Measurements from ENCODE around the gene SLC15A1. TPM values are rescaled to one million over a fixed set of nuclear protein-coding genes. Genes with fewer than 3 reads are reported as not detected.

Gene SLC15A1, protein sequence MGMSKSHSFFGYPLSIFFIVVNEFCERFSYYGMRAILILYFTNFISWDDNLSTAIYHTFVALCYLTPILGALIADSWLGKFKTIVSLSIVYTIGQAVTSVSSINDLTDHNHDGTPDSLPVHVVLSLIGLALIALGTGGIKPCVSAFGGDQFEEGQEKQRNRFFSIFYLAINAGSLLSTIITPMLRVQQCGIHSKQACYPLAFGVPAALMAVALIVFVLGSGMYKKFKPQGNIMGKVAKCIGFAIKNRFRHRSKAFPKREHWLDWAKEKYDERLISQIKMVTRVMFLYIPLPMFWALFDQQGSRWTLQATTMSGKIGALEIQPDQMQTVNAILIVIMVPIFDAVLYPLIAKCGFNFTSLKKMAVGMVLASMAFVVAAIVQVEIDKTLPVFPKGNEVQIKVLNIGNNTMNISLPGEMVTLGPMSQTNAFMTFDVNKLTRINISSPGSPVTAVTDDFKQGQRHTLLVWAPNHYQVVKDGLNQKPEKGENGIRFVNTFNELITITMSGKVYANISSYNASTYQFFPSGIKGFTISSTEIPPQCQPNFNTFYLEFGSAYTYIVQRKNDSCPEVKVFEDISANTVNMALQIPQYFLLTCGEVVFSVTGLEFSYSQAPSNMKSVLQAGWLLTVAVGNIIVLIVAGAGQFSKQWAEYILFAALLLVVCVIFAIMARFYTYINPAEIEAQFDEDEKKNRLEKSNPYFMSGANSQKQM
- total RNA-seq (not detected), polyA plus RNA-seq (not detected), total RNA-seq (0 to 0.15 (median 0) reads per million in 6 experiments)

DNA sequence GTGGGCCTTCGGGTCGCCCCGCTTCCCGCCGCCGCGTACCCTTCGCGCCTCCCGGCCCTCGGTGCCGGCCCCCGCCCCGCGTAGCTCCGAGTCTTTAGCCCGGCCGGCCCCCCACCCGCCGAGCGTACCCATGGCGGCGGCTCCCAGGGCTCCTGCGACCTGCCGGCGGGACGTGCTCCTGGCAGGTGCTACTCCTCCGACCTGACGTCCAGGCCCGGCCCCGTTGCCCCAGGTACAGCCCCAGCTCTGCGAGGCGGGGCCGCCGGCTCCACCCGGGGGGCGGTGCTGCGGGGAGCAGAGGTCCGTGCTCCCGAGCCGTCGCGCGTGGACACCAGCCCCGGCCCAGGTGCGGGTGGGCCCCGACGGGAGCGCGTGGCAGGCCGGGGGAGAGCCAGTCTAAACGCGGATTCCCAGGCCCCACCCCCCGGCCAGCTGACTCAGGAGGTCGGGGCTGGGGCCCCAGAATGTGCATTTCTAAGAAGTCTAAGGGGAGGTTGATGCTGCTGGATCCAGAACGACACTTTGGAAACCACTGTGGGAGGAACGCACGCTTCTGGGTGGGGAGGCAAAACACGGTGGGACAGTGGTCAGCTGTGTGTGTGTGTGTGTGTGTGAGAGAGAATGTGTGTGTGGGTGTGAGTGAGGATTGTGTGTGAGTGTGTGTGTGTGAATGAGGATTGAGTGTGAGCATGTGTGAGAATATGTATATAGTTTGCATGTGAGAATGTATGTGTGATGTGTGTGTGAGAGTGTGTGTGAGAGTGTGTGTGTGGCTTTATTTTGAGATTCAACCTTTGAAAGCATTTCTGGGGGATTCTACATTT, at the start of gene SLC15A1:
Gene SLC15A1 (minus strand): TSS at position 206 of the 824 bp plus-strand sequence. CDS start 74 bp downstream, at position 132.
- Mint-ChIP-seq H3K9me3 (peaks cover 0 to 20% (median 10%) of the 10 kb centered on the region in 9 donors), H3K4me3 (peak within 1 kb of the TSS in 9 of 10 donors; percentile 13 to 73 (median 58)), H3K27me3 (peaks cover 38 to 77% (median 51%) of the 10 kb centered on the region in 5 donors), H3K27ac (no peak within 1 kb of the TSS), H3K36me3 (peaks cover 4 to 15% (median 6%) of the 10 kb centered on the region in 3 donors), H3K4me1 (peaks cover 0 to 12% (median 4%) of the 10 kb centered on the region in 4 donors)
- ATAC-seq, result peak in 1 of 2 donors; percentile 22
- DNase-seq, result no peak
- POLR2A ChIA-PET, result no interaction called here

DNA sequence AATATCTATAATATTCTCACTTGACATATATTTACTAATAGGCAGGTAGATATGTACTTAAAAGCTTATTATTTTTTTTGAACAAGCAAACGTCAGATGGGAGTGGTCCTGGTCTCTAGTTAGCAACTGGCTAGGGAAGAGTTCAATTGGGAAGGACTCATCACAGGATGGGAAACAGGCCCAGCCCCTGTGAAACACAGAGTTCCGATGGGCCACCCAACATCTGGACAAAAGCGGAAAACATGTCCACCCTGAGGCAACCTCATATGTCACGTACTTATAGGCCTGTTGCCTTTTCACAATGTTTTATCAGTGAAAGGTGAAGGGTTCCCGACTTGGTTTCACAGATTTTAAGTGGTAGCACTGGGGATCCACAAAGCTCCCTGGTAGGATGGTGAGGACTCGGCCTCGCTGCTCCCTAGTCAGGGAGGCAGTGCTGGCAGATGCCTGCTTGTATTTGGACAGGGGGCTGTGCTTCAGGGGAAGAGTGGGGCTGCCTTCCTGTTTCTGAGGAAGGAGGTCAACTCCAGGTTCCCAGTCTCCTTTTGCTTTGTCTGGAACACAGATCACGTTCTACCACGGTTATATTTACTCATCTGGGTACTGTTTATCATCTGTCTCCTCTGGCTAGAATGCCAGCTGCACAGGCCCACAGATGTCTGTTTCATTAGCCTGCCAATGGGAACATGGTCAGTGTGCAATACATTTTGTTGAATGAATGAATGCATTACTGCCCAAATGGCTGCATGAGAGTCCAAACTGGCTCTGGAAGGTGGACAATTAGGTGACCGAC, 49.4 kb upstream of the SLC15A1 start:
- ATAC-seq (no peak), DNase-seq (no peak)
- POLR2A ChIA-PET, result no interaction called here
- no peaks in the 10 kb centered on the region for H3K27me3 Mint-ChIP-seq
- no peaks in the 10 kb centered on the region for H3K9me3 Mint-ChIP-seq
- peaks cover 0 to 4% (median 0%) of the 10 kb centered on the region in 4 donors for H3K4me1 Mint-ChIP-seq
- peak overlapping the region in 3 of 10 donors; percentile 47 to 57 (median 50) for H3K27ac Mint-ChIP-seq
- H3K4me3 Mint-ChIP-seq, result no peak overlapping the region
- peaks cover 24 to 93% (median 45%) of the 10 kb centered on the region in 3 donors for H3K36me3 Mint-ChIP-seq

DNA sequence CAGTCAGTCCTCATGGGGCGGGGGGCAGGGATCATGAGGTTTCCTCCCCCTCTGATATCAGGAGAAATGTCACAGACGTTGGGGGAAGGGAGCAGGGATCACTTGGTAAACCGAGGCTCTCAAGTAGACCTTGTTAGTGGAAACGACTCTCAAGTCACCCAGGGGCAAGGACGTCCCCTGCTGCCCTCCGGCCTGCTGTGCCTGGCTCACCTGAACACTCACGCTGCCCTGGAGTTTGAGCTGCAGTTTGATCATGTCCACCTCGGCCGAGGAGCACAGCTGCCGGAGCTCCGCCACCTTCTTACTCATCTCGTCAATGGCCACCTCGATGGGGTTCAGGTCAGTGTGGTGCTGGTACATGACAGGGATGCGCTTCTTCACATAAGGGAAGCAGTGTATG, 47.6 kb upstream of the SLC15A1 start:
- Mint-ChIP-seq H3K9me3 (peaks cover 0 to 2% (median 0%) of the 10 kb centered on the region in 9 donors), H3K36me3 (peaks cover 34 to 95% (median 54%) of the 10 kb centered on the region in 3 donors), H3K4me1 (peaks cover 0 to 4% (median 0%) of the 10 kb centered on the region in 4 donors), H3K27ac (peak overlapping the region in 1 of 10 donors; percentile 22), H3K27me3 (no peaks in the 10 kb centered on the region), H3K4me3 (no peak overlapping the region)
- DNase-seq, result no peak
- ATAC-seq, result no peak
- POLR2A ChIA-PET, result no interaction called here

DNA sequence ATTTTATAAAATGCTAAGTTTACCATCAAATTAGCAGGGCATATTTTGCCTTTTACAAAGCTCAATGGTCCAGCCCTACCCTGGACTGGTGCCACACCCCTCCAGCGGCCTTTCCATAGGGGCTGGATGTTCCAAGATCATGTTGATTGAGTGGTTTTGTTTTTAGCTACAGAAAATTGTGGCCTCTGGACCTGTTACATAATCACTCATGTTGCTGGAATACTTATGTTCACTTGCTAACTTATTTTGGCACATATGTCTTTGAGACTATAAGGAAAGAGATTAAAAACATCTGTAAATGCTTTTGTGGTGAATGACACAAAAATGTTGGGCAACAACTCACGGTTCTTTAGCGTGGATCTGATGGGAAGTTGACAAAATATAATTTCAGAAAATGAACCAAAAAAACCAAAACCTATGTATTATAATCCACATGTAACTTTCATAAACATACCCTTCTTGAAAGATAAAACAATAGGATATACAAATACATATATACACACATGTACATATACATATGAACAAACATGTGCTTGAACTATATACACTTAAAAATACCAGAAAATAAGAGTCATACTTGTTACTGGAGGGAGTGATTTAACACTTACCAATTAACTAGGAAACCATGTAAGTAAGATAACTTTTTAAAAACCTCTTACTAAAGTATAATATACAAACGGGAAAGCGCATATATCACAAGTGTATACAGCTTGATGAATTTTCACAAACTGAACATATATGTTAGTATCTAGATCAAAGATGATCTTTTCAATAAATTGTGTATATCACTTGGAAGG, 46.6 kb upstream of the SLC15A1 start:
- ATAC-seq (no peak), DNase-seq (no peak)
- H3K27me3 Mint-ChIP-seq, result no peaks in the 10 kb centered on the region
- H3K36me3 Mint-ChIP-seq, result peaks cover 44 to 95% (median 61%) of the 10 kb centered on the region in 3 donors
- H3K27ac Mint-ChIP-seq, result no peak overlapping the region
- POLR2A ChIA-PET, result no interaction called here
- H3K4me1 Mint-ChIP-seq, result peaks cover 0 to 4% (median 0%) of the 10 kb centered on the region in 4 donors
- H3K9me3 Mint-ChIP-seq, result peaks cover 0 to 2% (median 0%) of the 10 kb centered on the region in 9 donors
- H3K4me3 Mint-ChIP-seq, result no peak overlapping the region

DNA sequence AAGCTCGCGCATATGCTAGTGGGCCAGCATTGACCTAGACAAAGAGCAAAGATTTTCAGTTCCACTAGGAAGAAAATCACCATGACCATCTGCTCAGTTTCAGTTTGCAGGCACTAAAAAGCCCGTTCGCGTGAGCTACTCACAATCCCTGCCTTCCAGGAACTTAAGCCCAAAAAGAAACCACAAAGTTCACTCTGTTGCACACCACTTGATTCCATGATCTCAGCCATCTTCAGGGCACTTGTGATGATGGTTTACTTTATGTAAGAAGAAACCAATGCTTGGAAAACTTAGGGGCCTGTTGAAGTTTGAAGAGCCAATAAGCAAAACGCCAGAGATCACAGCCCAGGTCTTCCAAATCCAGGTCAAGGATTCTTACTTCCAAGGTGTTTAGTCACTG, 45.0 kb upstream of the SLC15A1 start:
- peaks cover 57 to 94% (median 70%) of the 10 kb centered on the region in 3 donors for H3K36me3 Mint-ChIP-seq
- H3K27ac Mint-ChIP-seq, result peak overlapping the region in 1 of 10 donors; percentile 47
- H3K27me3 Mint-ChIP-seq, result no peaks in the 10 kb centered on the region
- DNase-seq (no peak), ATAC-seq (no peak)
- POLR2A ChIA-PET, result interaction anchor here (0.7 kb wide), 1 partner anchor 276 kb away, joined by 3 read pairs; no protein-coding TSS in a partner anchor
- peaks cover 0 to 6% (median 2%) of the 10 kb centered on the region in 9 donors for H3K9me3 Mint-ChIP-seq
- no peak overlapping the region for H3K4me3 Mint-ChIP-seq
- peaks cover 0 to 4% (median 0%) of the 10 kb centered on the region in 4 donors for H3K4me1 Mint-ChIP-seq

DNA sequence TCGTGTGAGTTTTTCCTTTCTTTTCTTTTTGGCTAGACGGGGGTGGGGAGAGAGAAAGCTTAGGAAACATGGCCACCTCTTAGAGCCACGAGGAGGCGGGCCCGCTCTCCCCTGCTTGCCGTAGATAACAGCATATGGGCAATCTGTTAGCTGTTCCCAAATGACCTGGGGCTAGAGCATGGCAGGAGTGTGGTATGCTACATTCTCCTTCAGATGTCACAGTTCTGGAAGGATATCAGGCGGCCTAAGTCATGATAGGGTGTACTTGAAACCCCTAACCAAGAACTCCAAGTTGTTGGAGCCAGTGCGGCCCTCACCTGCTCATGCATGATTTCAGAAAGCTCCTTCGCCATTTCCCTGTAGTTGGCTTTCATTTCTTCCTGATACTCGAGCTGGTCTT, 44.3 kb upstream of the SLC15A1 start:
- peaks cover 0 to 2% (median 0%) of the 10 kb centered on the region in 4 donors for H3K4me1 Mint-ChIP-seq
- DNase-seq, result no peak
- ATAC-seq, result no peak
- no peak overlapping the region for H3K27ac Mint-ChIP-seq
- POLR2A ChIA-PET, result no interaction called here
- H3K36me3 Mint-ChIP-seq, result peaks cover 63 to 92% (median 74%) of the 10 kb centered on the region in 3 donors
- H3K4me3 Mint-ChIP-seq, result no peak overlapping the region
- peaks cover 0 to 10% (median 3%) of the 10 kb centered on the region in 9 donors for H3K9me3 Mint-ChIP-seq
- no peaks in the 10 kb centered on the region for H3K27me3 Mint-ChIP-seq

DNA sequence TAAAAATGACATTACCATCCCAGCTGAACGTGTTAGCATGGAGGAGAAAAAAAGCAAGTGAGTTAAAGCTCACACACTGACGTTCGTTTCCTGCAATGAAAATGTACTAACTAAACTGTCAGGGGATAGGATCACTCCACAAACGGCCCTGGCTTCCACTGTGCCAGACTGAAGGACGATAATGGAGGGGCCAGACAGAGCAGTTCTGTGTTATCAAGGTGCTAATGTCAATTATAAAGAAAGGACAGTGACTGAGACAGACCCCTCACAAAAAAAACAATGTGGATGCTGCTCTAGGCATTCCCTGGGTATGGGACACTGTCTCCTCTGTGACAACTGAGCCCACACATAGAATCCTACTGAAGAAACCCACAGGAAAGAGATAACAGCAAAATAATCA, 43.7 kb upstream of the SLC15A1 start:
- peak overlapping the region in 1 of 10 donors; percentile 29 for H3K27ac Mint-ChIP-seq
- ATAC-seq, result no peak

DNA sequence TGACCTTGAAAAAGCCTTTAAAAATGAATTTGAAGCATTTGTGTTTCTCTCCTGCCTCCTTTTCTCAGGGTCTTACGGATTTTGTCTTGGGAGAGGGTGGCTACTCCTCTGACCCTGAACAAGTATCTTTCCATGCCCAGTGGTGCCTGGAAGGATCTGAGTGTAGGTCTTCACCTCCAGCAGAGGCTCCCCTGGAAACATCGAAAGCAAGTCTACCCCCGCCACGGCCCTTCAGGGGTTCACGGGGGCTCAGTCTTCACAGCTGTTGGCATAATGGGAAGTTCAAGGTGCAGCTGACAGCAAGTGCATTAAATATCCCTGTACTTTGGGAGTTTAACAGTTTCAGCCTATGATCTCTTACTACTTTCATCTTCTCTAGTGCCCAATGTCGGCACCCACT, 42.7 kb upstream of the SLC15A1 start:
- Mint-ChIP-seq H3K4me1 (peaks cover 0 to 2% (median 0%) of the 10 kb centered on the region in 4 donors), H3K9me3 (peaks cover 0 to 23% (median 6%) of the 10 kb centered on the region in 9 donors), H3K4me3 (no peak overlapping the region), H3K27me3 (no peaks in the 10 kb centered on the region), H3K36me3 (peaks cover 70 to 81% (median 79%) of the 10 kb centered on the region in 3 donors), H3K27ac (no peak overlapping the region)
- POLR2A ChIA-PET, result no interaction called here
- ATAC-seq (no peak), DNase-seq (no peak)

More for the DNA sequence above, 43.7 kb upstream of the SLC15A1 start:
- peaks cover 0 to 2% (median 0%) of the 10 kb centered on the region in 4 donors for H3K4me1 Mint-ChIP-seq
- POLR2A ChIA-PET, result no interaction called here
- peaks cover 0 to 15% (median 3%) of the 10 kb centered on the region in 9 donors for H3K9me3 Mint-ChIP-seq
- no peak overlapping the region for H3K4me3 Mint-ChIP-seq
- DNase-seq, result no peak
- no peaks in the 10 kb centered on the region for H3K27me3 Mint-ChIP-seq
- H3K36me3 Mint-ChIP-seq, result peaks cover 65 to 89% (median 79%) of the 10 kb centered on the region in 3 donors

DNA sequence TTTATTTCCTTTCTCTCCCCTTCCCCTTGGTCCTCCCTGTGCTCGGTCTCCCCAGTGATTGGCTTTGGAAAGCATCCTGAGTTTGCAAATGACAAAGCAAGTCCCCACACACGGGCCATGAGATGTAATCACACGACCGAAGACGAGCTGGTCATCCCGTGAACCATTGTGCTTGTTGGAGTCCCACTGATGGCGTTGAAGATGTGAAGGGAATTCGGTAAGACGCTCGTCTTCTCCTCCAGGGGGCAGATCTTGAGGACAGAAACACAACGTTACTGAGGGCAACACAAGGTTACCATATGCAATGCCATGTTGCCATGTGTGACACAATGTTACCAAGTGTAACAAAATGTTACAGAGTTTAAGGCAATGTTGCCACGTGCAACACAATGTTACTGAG, 42.0 kb upstream of the SLC15A1 start:
- DNase-seq (no peak), ATAC-seq (no peak)

DNA sequence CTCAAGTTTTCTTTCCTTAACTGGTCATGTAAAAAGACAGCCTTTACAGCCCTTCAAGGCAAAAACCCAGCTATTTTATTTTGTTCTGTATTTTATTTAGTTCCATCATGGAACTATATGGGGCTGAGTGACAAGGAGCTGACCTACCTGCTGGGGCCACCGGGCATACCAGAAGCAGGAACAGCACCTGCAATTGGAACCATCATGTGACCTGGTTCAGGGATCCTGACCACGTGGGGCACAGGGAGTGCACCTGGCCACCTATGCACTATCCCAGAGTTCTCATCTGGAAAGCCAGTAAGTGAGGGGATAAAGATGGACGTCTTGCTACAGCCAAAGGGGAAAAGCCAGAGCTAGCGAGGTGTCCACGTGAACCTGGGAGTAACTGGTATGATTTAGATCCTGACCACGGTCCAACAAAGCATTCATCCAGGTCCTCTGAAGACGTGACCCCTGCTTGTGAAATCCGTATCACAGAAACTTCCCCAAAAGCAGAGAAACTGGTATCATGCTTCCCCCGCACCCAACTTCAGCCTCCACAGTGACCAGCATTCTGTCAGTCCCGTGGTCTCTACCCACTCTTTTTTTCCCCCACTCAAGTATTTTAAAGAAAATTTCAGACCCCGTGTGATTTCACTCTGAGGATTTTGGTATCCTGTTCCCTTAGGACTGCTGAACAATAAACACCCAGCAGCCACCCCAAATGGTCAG, 40.5 kb upstream of the SLC15A1 start:
- ATAC-seq (no peak), DNase-seq (no peak)
- Mint-ChIP-seq H3K4me3 (no peak overlapping the region), H3K36me3 (peaks cover 59 to 66% (median 63%) of the 10 kb centered on the region in 3 donors), H3K27ac (peak overlapping the region in 1 of 10 donors; percentile 49), H3K27me3 (peaks cover 5 to 15% (median 7%) of the 10 kb centered on the region in 5 donors), H3K9me3 (peaks cover 0 to 42% (median 10%) of the 10 kb centered on the region in 9 donors), H3K4me1 (peaks cover 0 to 2% (median 0%) of the 10 kb centered on the region in 4 donors)
- POLR2A ChIA-PET, result no interaction called here

More for the DNA sequence above, 42.0 kb upstream of the SLC15A1 start:
- H3K27me3 Mint-ChIP-seq, result peaks cover 0 to 3% (median 0%) of the 10 kb centered on the region in 5 donors
- peaks cover 0 to 2% (median 0%) of the 10 kb centered on the region in 4 donors for H3K4me1 Mint-ChIP-seq
- peaks cover 74 to 78% (median 75%) of the 10 kb centered on the region in 3 donors for H3K36me3 Mint-ChIP-seq
- POLR2A ChIA-PET, result interaction anchor here (0.6 kb wide), 1 partner anchor 101 kb away, joined by 4 read pairs; no protein-coding TSS in a partner anchor
- peaks cover 0 to 30% (median 6%) of the 10 kb centered on the region in 9 donors for H3K9me3 Mint-ChIP-seq
- no peak overlapping the region for H3K27ac Mint-ChIP-seq
- no peak overlapping the region for H3K4me3 Mint-ChIP-seq

All from naive thymus-derived CD8-positive, alpha-beta T cell (primary cell).